ENCODE data around the gene KCND3. TPM values are rescaled to one million over a fixed set of nuclear protein-coding genes. Genes with fewer than 3 reads are reported as not detected.

The KCND3 gene
- polyA plus RNA-seq, 3 donors: not detected

GRCh38 chr1:111965781-111966443 is 23.6 kb downstream of the KCND3 start:
- H3K4me3 ChIP-seq (replicated peaks in 1 of 3; ENCODE audit: low read depth in 2 of 3, low read length in 3 of 3): no peak overlapping the region
- H3K36me3 ChIP-seq (replicated peaks in 1 of 2; ENCODE audit: control insufficient read depth in 1 of 2, insufficient read depth in 2 of 2, low read length in 2 of 2): no peaks in the 10 kb centered on the region
- Mint-ChIP-seq H3K27me3 (ENCODE audit: low read depth in 3 of 3) (peaks cover 25 to 29% (median 27%) of the 10 kb centered on the region in 3 donors), H3K27ac (no peak overlapping the region), H3K9me3 (peaks cover 0 to 2% (median 0%) of the 10 kb centered on the region in 7 donors), H3K4me3 (peak overlapping the region in 1 of 2 donors; percentile 16), H3K36me3 (no peaks in the 10 kb centered on the region), H3K4me1 (no peaks in the 10 kb centered on the region)
- no peaks in the 10 kb centered on the region for H3K79me2 ChIP-seq (ENCODE audit: insufficient read depth, low read length)
- H3K4me2 ChIP-seq (replicated peaks; ENCODE audit: extremely low read depth, low read length, poor library complexity, severe bottlenecking): no peak overlapping the region
- H2AFZ ChIP-seq (ENCODE audit: insufficient read depth, low read depth, low read length, poor library complexity, severe bottlenecking): no peak overlapping the region
- H3K9ac ChIP-seq (ENCODE audit: insufficient read depth, low read length, poor library complexity, severe bottlenecking): no peak overlapping the region
- no peak overlapping the region for H3K27ac ChIP-seq (ENCODE audit: low read depth in 1 of 2, low read length in 2 of 2)
- WGBS (ENCODE audit: insufficient coverage): 78% methylated on average over 2 of the region's 5 CpGs
- TF ChIP-seq, protein P1, sequence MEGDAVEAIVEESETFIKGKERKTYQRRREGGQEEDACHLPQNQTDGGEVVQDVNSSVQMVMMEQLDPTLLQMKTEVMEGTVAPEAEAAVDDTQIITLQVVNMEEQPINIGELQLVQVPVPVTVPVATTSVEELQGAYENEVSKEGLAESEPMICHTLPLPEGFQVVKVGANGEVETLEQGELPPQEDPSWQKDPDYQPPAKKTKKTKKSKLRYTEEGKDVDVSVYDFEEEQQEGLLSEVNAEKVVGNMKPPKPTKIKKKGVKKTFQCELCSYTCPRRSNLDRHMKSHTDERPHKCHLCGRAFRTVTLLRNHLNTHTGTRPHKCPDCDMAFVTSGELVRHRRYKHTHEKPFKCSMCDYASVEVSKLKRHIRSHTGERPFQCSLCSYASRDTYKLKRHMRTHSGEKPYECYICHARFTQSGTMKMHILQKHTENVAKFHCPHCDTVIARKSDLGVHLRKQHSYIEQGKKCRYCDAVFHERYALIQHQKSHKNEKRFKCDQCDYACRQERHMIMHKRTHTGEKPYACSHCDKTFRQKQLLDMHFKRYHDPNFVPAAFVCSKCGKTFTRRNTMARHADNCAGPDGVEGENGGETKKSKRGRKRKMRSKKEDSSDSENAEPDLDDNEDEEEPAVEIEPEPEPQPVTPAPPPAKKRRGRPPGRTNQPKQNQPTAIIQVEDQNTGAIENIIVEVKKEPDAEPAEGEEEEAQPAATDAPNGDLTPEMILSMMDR (IDR thresholded peaks at IDR 0.05): no peak
- no peaks in the 10 kb centered on the region for H3K9me3 ChIP-seq (replicated peaks in 1 of 2; ENCODE audit: control insufficient read depth in 1 of 2, insufficient read depth in 1 of 2, low read length in 2 of 2)
- no peaks in the 10 kb centered on the region for H3K4me1 ChIP-seq (ENCODE audit: control insufficient read depth in 1 of 2, insufficient read depth in 2 of 2, low read length in 2 of 2)
- intact Hi-C loops (cut with micrococcal nuclease): no loop called here
- no peak for DNase-seq
- no peaks in the 10 kb centered on the region for H4K20me1 ChIP-seq (ENCODE audit: insufficient read depth, low read length)
- H3K27me3 ChIP-seq (ENCODE audit: control insufficient read depth in 2 of 2, insufficient read depth in 2 of 2, low read length in 2 of 2): no peaks in the 10 kb centered on the region

DNA sequence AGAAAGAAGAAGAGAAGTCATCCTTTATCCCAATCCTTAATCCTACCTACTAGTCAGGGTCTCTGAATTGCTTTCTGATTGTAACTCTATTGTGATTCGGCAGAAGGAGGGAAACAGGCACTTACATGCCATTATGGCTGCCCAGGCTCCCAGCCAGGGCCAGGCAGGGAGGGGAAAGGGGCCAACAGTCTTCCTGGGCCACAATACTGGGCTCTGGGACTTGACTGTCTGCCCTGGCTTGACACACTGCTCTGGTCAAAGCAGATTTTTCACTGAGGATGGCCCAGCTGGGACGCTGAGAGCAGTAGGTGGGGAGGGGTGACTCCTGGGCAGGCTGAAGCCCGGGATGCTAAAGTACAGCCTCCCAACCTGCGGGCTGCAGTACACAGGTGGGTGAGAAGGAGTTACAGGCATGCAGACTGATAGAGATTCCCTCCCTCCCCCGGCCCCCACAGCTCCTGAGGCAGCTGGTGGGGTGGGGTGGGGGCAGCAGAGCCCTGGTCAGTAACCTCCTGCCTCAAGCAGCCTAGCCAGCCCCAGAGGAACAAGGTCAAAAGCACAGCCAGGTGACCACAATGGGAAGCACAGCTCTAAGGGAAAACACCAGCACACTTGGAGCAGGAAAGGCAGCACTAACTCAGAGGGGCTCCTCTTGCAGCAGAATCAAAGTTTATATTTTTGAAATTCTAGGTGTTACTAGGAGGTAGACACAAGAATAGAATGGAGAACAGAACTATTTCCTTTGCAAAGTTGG is 25.3 kb downstream of the KCND3 start:
- H3K27ac Mint-ChIP-seq: no peak overlapping the region
- Histone ChIP-seq H3K9me3 (replicated peaks in 1 of 2; ENCODE audit: control insufficient read depth in 1 of 2, insufficient read depth in 1 of 2, low read length in 2 of 2) (no peaks in the 10 kb centered on the region), H4K20me1 (ENCODE audit: insufficient read depth, low read length) (no peaks in the 10 kb centered on the region), H3K4me2 (replicated peaks; ENCODE audit: extremely low read depth, low read length, poor library complexity, severe bottlenecking) (no peak overlapping the region), H3K36me3 (replicated peaks in 1 of 2; ENCODE audit: control insufficient read depth in 1 of 2, insufficient read depth in 2 of 2, low read length in 2 of 2) (no peaks in the 10 kb centered on the region), H3K4me1 (ENCODE audit: control insufficient read depth in 1 of 2, insufficient read depth in 2 of 2, low read length in 2 of 2) (no peaks in the 10 kb centered on the region), H3K4me3 (replicated peaks in 1 of 3; ENCODE audit: low read depth in 2 of 3, low read length in 3 of 3) (no peak overlapping the region), H3K79me2 (ENCODE audit: insufficient read depth, low read length) (no peaks in the 10 kb centered on the region), H3K27me3 (ENCODE audit: control insufficient read depth in 2 of 2, insufficient read depth in 2 of 2, low read length in 2 of 2) (no peaks in the 10 kb centered on the region), H2AFZ (ENCODE audit: insufficient read depth, low read depth, low read length, poor library complexity, severe bottlenecking) (no peak overlapping the region), H3K27ac (ENCODE audit: low read depth in 1 of 2, low read length in 2 of 2) (no peak overlapping the region), H3K9ac (ENCODE audit: insufficient read depth, low read length, poor library complexity, severe bottlenecking) (no peak overlapping the region)
- TF ChIP-seq, protein P1 (IDR thresholded peaks at IDR 0.05): no peak
- H3K27me3 Mint-ChIP-seq (ENCODE audit: low read depth in 3 of 3): peaks cover 22 to 25% (median 23%) of the 10 kb centered on the region in 3 donors
- intact Hi-C loops (cut with micrococcal nuclease): no loop called here
- no peak for DNase-seq
- H3K36me3 Mint-ChIP-seq: no peaks in the 10 kb centered on the region
- H3K9me3 Mint-ChIP-seq: peaks cover 0 to 6% (median 0%) of the 10 kb centered on the region in 7 donors
- no peaks in the 10 kb centered on the region for H3K4me1 Mint-ChIP-seq
- WGBS (ENCODE audit: insufficient coverage): 46% methylated on average over 2 of the region's 5 CpGs
- no peak overlapping the region for H3K4me3 Mint-ChIP-seq

Measured in CD14-positive monocyte (primary cell).